OCI-LY7 (cell line): ENCODE measurements around the gene NDC80. TPM values are rescaled to one million over a fixed set of nuclear protein-coding genes. Genes with fewer than 3 reads are reported as not detected.

Experiments
- BruUV-seq: library from RNA; stranded (reverse); fragments of 400-500 nt; replicated peaks from 2 replicates; lab custom pipeline; 2021; lab: Mats Ljungman, UMichigan
- CTCF ChIA-PET: fragments of 300-600 bp; sonication (Branson Sonifier 250); formaldehyde crosslinking; loops from one replicate; lab custom pipeline; 2022; ENCODE audit warnings: antibody characterized with exemption; ENCODE audit not compliant: unreplicated experiment; lab: Charles Lee
- POLR2A ChIA-PET: fragments of 300-600 bp; sonication (Branson Sonifier 250); formaldehyde crosslinking; loops from one replicate; lab custom pipeline; 2022; ENCODE audit warnings: antibody characterized with exemption; lab: Charles Lee
- DNase-seq: peaks from one replicate; pipeline ENCODE4 v3.0.0-alpha.2; 2015; ENCODE audit warnings: low spot score
- H2AFZ ChIP-seq: fragments of 200-600 bp; sonication (generic), shearing (Covaris generic); 2 replicates; pipeline ENCODE4 v1.6.1; 2014; ENCODE audit warnings: mild to moderate bottlenecking, antibody characterized with exemption, low read length, moderate library complexity
- H3K27ac ChIP-seq: fragments of 200-600 bp; sonication (generic); 2 replicates; pipeline ENCODE4 v1.5.1; 2014; ENCODE audit warnings: mixed run types, low read depth, mild to moderate bottlenecking, moderate library complexity, low read length, inconsistent platforms; ENCODE audit not compliant: poor library complexity, severe bottlenecking
- H3K36me3 ChIP-seq: fragments of 200-600 bp; sonication (generic); 2 replicates; pipeline ENCODE4 v1.6.1; 2014; ENCODE audit warnings: mild to moderate bottlenecking, antibody characterized with exemption, low read length, moderate library complexity, mixed read lengths; ENCODE audit not compliant: insufficient read depth
- H3K4me1 ChIP-seq: fragments of 200-600 bp; sonication (generic); 2 replicates; pipeline ENCODE4 v1.5.1; 2014; ENCODE audit warnings: mild to moderate bottlenecking, low read length; ENCODE audit not compliant: insufficient read depth, poor library complexity, severe bottlenecking
- H3K4me2 ChIP-seq: fragments of 200-600 bp; sonication (generic); 2 replicates; pipeline ENCODE4 v1.6.1; 2014; ENCODE audit warnings: mild to moderate bottlenecking, low read length
- H3K4me3 ChIP-seq: fragments of 200-600 bp; sonication (generic); 2 replicates; pipeline ENCODE4 v1.5.1; 2014; ENCODE audit warnings: mild to moderate bottlenecking, low read depth, low read length; ENCODE audit not compliant: poor library complexity, severe bottlenecking
- H3K79me2 ChIP-seq: fragments of 200-600 bp; sonication (generic); 2 replicates; pipeline ENCODE4 v1.6.1; 2016; ENCODE audit warnings: low read depth, mild to moderate bottlenecking, low read length, moderate library complexity, mixed read lengths; ENCODE audit not compliant: insufficient read depth
- H3K9me2 ChIP-seq: fragments of 200-600 bp; sonication (generic); 2 replicates; pipeline ENCODE4 v1.6.1; 2016; ENCODE audit warnings: mild to moderate bottlenecking, low read length, mixed read lengths; ENCODE audit not compliant: insufficient read depth
- H3K9me3 ChIP-seq: fragments of 200-600 bp; sonication (generic); 2 replicates; pipeline ENCODE4 v1.6.1; 2014; ENCODE audit warnings: mild to moderate bottlenecking, mixed run types, low read length, mixed read lengths
- H4K20me1 ChIP-seq: fragments of 200-600 bp; sonication (generic); 2 replicates; pipeline ENCODE4 v1.6.1; 2014; ENCODE audit warnings: mild to moderate bottlenecking, antibody characterized with exemption, low read length, moderate library complexity, mixed read lengths; ENCODE audit not compliant: insufficient read depth
- CTCF ChIP-seq: fragments of 200-600 bp; sonication (generic); conservative IDR thresholded peaks from 2 replicates; pipeline ENCODE4 v1.5.1; 2014; ENCODE audit warnings: mild to moderate bottlenecking, antibody characterized with exemption, low read length, moderate library complexity, mixed read lengths
- EZH2phosphoT487 ChIP-seq: fragments of 200-600 bp; sonication (generic); IDR thresholded peaks from 2 replicates; pipeline ENCODE4 v1.6.1; 2018; ENCODE audit warnings: low read depth, borderline replicate concordance, mild to moderate bottlenecking, mixed run types, antibody characterized with exemption, low read length, moderate library complexity, mixed read lengths
- intact Hi-C: fragments of 100-400 bp; cut with micrococcal nuclease; formaldehyde crosslinking; loops from one replicate; pipeline ENCODE4 v1.10.0; 2022; ENCODE audit not compliant: unreplicated experiment
- total RNA-seq, 2 experiments: library from RNA; depleted of rRNA in 1 of 2; stranded (reverse); fragments of >200 nt in 1 of 2; shearing (Covaris generic) in 1 of 2; gene quantifications; 2 replicates each; pipeline ENCODE4 v1.2.3, GENCODE V29; 2014 to 2022

Gene NDC80
- total RNA-seq, 2 experiments from 2014 or later, result 91.1 to 105 TPM

DNA sequence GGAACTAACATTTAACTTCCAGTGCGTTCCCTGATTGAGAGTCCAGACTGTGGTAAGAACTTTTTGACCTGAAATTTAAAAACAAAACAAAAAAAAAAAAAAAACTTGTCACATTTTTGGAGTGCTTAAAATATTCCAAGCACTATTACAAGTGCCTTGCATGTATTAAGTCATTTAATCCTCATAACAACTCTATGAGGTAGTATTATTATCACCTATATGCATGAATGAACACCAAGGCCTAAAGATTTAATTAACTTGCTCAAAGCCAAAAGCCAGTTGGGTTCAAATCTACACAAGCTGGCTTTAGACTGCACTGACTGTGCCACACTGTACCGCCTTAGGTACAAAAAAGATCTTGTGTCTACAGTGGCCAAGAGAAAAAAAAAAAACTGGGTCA is 35.3 kb upstream of the NDC80 start:
- BruUV-seq, result TSS peak; percentile 85
- peaks cover 84% of the 10 kb centered on the region for H3K4me1 ChIP-seq
- peak overlapping the region; percentile 99 for H3K27ac ChIP-seq
- no peaks in the 10 kb centered on the region for H3K79me2 ChIP-seq
- H3K4me3 ChIP-seq, result peak overlapping the region; percentile 48
- DNase-seq, result peak; percentile 36
- H3K9me2 ChIP-seq, result no peaks in the 10 kb centered on the region
- intact Hi-C loops, result no loop called here
- H3K36me3 ChIP-seq, result peaks cover 60% of the 10 kb centered on the region
- no peak for TF ChIP-seq EZH2phosphoT487
- TF ChIP-seq CTCF, result no peak
- H2AFZ ChIP-seq, result peak overlapping the region; percentile 58; the same call in 1 of the 2 replicates
- POLR2A ChIA-PET, result interaction anchor here (0.6 to 2.8 kb wide), 10 partner anchors 9 to 488 kb away, joined by 3 to 17 read pairs (median 4); no protein-coding TSS in a partner anchor
- CTCF ChIA-PET, result no interaction called here
- no peaks in the 10 kb centered on the region for H4K20me1 ChIP-seq
- H3K4me2 ChIP-seq, result peak overlapping the region; percentile 80
- H3K9me3 ChIP-seq, result peaks cover 26% of the 10 kb centered on the region; the same call in 1 of the 2 replicates

DNA sequence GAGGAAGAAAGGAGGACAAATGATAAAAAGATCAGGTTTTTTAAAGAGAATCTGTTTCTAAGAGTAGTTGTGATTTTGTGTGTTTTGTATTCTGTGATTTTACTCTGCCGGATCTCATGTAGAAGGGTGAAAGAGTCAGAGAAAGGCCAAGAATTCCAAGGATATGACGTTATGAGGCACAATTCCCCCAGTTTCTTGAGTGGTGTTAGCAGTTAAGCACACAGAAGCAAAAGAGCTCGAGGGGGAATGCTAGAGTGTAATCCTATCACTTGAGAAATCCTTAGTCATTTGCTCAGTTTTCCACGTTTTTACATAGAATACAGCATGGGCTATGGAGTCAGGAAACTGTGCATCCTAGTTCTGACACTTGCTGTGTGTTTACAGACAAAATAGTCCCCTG is 34.9 kb upstream of the NDC80 start:
- H3K9me3 ChIP-seq, result peaks cover 24% of the 10 kb centered on the region; the same call in 1 of the 2 replicates
- no peak for DNase-seq
- TF ChIP-seq CTCF (no peak), EZH2phosphoT487 (no peak)
- no peaks in the 10 kb centered on the region for H4K20me1 ChIP-seq
- no peaks in the 10 kb centered on the region for H3K79me2 ChIP-seq
- H2AFZ ChIP-seq, result peak overlapping the region; percentile 58; the same call in 1 of the 2 replicates
- H3K9me2 ChIP-seq, result no peaks in the 10 kb centered on the region
- peak overlapping the region; percentile 80 for H3K4me2 ChIP-seq
- peaks cover 58% of the 10 kb centered on the region for H3K36me3 ChIP-seq
- CTCF ChIA-PET, result no interaction called here
- POLR2A ChIA-PET, result interaction anchor here (0.7 to 1.6 kb wide), 5 partner anchors 16 to 488 kb away, joined by 3 to 6 read pairs (median 4); no protein-coding TSS in a partner anchor
- H3K27ac ChIP-seq, result peak overlapping the region; percentile 99
- peak overlapping the region; percentile 48 for H3K4me3 ChIP-seq
- intact Hi-C loops, result no loop called here
- no TSS peak for BruUV-seq
- H3K4me1 ChIP-seq, result peaks cover 84% of the 10 kb centered on the region

DNA sequence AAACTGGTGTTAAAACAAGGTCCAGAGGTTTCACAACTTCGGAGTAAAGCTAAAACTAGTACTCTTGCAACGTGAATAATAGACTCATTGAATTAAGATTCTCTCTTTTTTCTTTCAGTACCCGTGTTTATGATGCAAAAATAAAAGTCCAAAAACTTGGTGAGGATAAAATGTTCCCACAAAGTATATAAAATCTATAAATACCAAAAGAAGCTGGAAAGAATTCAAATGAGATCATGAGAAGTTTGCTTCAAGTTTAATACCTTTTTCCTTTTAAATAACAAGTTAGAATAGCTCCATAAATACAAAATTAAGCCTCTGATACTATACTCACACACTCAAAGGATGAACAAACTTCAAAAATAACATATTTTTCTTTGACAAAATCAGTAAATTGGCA is 34.1 kb upstream of the NDC80 start:
- Histone ChIP-seq H3K4me3 (no peak overlapping the region), H4K20me1 (no peaks in the 10 kb centered on the region), H3K4me1 (peaks cover 92% of the 10 kb centered on the region), H3K27ac (peak overlapping the region; percentile 99), H3K79me2 (no peaks in the 10 kb centered on the region), H3K9me2 (no peaks in the 10 kb centered on the region), H3K9me3 (peaks cover 16% of the 10 kb centered on the region; the same call in 1 of the 2 replicates), H2AFZ (no peak overlapping the region), H3K36me3 (peaks cover 50% of the 10 kb centered on the region), H3K4me2 (peak overlapping the region; percentile 80)
- no TSS peak for BruUV-seq
- POLR2A ChIA-PET, result interaction anchor here (0.7 to 1.6 kb wide), 8 partner anchors 13 to 362 kb away, joined by 3 to 9 read pairs (median 4); no protein-coding TSS in a partner anchor
- CTCF ChIA-PET, result no interaction called here
- intact Hi-C loops, result no loop called here
- TF ChIP-seq EZH2phosphoT487, result no peak
- no peak for TF ChIP-seq CTCF
- no peak for DNase-seq
